Skeletal muscle cell (primary cell): ENCODE measurements around the gene BCLAF3.

Experiments
- DNase-seq: peaks from one replicate; pipeline ENCODE4 v3.0.0-alpha.2; 2010; ENCODE audit warnings: low read depth
- H3K4me3 ChIP-seq: 2 replicates; pipeline ENCODE4 v1.5.1; 2011; ENCODE audit warnings: low read depth, mild to moderate bottlenecking, control low read depth, low read length, moderate library complexity

The BCLAF3 gene

DNA sequence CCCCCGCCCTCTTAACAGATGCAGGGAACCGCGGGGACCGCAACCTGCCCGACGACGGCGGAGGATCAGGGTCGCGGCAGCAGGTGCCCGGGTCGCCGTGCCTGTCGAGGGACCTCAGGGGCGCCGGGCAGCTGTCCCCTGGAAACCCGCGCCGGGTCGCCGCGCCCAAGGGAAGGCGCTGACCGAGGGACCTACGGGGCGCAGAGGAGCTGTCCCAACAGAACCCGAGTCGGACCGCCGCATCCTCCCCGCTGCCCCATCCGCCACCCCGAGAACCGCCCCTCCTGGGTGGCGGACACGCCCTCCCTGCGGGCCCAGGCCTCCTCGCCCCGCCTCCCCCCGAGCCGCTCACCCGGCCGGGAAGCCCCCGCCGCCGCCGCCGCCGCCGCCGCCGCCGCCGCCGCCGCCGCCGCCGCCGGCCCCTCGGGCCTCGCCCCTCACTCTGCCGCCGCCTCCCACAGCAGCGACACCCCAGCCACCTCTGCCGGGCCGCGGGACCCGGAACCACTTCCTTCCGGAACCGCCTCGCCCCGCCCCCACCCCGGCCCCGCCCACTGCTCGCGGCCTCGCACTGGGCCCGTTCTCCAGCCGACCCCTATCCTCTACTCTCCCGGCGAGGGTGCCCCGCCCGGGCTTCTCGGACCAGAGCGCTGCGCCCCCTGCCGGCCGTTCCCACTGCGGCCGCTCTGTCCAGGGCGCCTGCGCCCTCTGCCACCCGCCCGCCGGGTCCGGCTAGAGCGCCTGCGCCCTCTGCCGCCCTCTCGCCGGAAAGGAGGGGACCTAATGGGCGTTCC is at the start of gene BCLAF3:
Gene BCLAF3 (minus strand): TSS at position 506 of the 794 bp plus-strand sequence. CDS start 20,797 bp downstream, outside the sequence.
- peak; percentile 53 for DNase-seq
- peak within 1 kb of the TSS; percentile 69 for H3K4me3 ChIP-seq

GRCh38 chrX:20038966-20039365 is 48.1 kb upstream of the BCLAF3 start:
- H3K4me3 ChIP-seq = no peak overlapping the region
- DNase-seq = no peak

DNA sequence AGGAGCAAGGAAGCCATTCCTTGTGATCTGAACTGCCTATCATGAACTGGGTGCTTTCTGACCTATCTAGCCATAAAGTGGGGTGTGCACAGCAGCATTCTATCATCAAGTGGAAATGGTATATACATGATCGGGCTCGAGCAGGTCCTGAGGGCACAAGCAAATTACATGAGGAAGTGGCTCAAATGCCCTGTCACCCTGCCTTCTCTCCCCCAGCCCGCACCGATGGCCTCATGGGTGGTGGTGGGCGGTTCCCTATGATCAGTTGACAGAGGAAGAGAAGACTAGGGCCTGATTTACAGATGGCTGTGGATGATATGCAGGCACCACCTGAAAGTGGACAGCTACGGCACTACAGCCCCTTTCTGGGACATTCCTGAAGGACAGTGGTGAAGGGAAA is 46.3 kb upstream of the BCLAF3 start:
- no peak overlapping the region for H3K4me3 ChIP-seq
- DNase-seq = no peak

DNA sequence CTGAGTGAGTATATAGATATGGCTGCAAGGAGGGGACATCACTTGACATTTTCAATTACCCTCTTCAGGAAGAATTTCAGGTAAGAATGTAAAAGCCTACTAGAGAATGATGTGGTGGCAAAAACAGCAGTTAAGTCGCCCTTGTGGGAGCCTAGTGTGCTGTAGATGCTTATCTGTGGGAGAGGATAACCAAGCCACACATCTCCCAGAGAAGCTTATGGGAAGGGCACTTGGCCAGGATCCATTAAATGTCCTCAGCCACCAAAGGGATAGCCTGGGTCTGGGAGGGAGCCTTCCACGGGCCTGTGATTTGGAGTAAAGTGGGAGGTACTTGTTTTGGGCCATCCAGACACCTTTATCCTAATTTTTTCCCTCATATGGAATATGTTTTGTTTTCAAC is 41.3 kb upstream of the BCLAF3 start:
- DNase-seq = no peak
- H3K4me3 ChIP-seq = no peak overlapping the region

GRCh38 chrX:20029728-20030127 is 38.9 kb upstream of the BCLAF3 start:
- DNase-seq = no peak
- H3K4me3 ChIP-seq = no peak overlapping the region

GRCh38 chrX:20028588-20028987 is 37.7 kb upstream of the BCLAF3 start:
- DNase-seq = no peak
- H3K4me3 ChIP-seq = no peak overlapping the region

- DNase-seq = no peak
Measured at GRCh38 chrX:20026278-20026677, 35.4 kb upstream of the BCLAF3 start.

DNA sequence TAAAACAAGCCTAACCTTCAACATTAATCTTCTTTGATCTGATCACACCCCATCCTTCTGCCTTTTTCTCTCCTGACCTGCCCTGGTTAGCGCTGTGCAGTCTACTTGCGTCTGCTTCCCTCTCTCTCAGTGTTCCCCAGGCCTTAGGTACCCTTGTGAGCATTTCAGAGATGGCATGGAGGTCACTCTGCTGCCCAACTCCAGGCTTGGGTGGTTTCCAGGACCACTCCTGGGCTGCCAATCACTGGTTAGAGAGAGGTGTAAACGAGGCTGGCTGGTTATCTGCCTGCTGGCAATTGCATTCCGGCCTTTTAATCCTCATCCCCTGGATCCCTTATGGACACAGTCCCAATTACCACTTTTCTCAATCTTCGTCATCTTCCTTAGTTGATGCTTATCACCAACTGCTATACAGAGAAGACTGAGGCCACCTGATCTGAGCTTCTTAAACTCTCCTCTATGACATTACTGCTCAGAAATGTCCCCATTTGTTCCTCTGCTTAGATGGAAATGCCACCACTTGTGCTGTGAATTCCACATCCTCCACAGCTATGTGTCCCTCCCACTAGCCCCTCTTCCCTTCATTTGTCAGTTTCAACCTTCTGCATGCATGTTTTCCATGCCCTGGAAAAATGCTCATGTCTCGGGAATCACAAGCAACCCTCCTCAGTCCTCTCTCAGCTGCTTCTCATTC is 29.0 kb upstream of the BCLAF3 start:
- no peak overlapping the region for H3K4me3 ChIP-seq
- DNase-seq = no peak

More at GRCh38 chrX:20026278-20026677, 35.4 kb upstream of the BCLAF3 start:
- H3K4me3 ChIP-seq = no peak overlapping the region

GRCh38 chrX:20016616-20016945 is 25.7 kb upstream of the BCLAF3 start:
- DNase-seq = no peak
- no peak overlapping the region for H3K4me3 ChIP-seq

- no peak overlapping the region for H3K4me3 ChIP-seq
- DNase-seq = peak; percentile 37
Measured at GRCh38 chrX:20015945-20016615, 25.2 kb upstream of the BCLAF3 start.

- H3K4me3 ChIP-seq = no peak overlapping the region
Measured at GRCh38 chrX:20015422-20015821, 24.6 kb upstream of the BCLAF3 start.

DNA sequence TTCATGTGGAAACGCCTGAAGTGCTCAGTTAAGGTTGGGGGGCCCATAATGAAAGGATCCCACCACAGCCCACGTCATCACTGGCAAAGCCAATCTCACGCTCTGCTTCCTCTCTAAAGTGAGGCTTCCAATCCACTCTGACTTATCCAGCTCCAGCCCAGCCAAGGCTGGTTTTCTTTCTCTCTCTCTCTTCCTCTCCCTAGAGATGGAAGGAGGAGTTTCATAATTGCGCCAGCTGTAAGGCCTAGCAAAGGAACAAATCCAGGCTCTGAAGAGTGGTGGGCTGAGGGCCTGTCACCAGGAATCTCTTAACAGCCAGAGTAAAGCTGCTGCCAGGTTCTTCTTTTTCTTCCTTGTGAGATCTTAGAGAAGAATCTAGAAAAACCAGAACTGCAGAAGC is 20.7 kb upstream of the BCLAF3 start:
- DNase-seq = no peak
- no peak overlapping the region for H3K4me3 ChIP-seq

More at GRCh38 chrX:20015422-20015821, 24.6 kb upstream of the BCLAF3 start:
- no peak for DNase-seq

DNA sequence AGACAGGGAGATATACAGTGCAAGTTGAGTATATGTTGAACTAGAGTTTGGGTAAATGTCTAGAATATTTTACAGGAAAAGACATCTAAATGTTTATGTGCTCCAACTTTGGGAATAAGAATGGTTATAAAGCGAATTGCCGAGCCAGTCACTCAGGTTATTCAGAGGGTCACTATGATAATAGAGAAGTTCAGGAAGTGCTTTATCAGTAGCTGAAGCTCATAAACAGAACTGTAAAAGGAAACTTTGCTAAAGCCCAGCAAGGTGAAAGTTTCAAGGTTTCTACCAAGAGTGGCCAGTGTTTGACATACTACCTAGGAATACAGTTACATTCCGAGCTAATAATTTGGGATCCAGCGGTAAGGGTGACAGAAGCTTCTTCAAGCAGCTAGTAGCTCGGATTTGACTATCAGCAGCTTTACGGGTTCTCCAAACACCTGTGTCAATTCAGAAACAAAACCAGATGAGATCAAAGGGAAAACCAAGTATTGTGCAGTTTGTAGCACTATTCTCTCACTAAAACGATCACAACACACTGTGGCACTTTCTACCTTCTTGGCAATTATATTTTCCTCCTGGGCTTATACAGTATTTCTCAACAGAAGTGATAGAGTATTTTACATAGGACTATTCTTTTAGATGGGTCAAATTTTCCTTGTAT is 17.2 kb upstream of the BCLAF3 start:
- no peak overlapping the region for H3K4me3 ChIP-seq
- DNase-seq = no peak

DNA sequence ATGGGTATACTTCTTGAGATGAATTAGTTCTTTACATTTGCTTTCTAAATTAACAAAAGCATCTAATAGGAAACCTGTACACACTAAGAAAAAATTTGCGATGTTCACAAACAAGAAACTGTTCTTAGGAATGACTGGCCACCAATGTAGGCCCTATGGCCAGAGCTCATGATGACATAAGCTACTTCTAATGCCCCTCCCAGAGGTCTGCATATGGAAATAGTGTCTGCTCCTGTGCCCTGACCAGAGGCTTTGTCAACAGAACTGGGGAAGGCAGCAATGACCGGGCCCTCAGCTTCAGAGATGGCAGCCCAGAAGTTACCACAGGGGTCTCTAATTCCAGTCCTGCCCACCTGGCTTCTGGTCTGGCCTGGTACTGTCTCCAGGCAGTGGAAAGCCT is 15.0 kb upstream of the BCLAF3 start:
- no peak overlapping the region for H3K4me3 ChIP-seq
- DNase-seq = no peak

GRCh38 chrX:20001588-20001987 is 10.7 kb upstream of the BCLAF3 start:
- H3K4me3 ChIP-seq = no peak overlapping the region
- DNase-seq = no peak

GRCh38 chrX:19991350-19991718 is 473 bp upstream of the BCLAF3 start:
- DNase-seq = no peak
- H3K4me3 ChIP-seq = peak overlapping the region; percentile 30

- H3K4me3 ChIP-seq = peak overlapping the region; percentile 69
- DNase-seq = no peak
Measured at GRCh38 chrX:19990151-19990555, 708 bp downstream of the BCLAF3 start.

DNA sequence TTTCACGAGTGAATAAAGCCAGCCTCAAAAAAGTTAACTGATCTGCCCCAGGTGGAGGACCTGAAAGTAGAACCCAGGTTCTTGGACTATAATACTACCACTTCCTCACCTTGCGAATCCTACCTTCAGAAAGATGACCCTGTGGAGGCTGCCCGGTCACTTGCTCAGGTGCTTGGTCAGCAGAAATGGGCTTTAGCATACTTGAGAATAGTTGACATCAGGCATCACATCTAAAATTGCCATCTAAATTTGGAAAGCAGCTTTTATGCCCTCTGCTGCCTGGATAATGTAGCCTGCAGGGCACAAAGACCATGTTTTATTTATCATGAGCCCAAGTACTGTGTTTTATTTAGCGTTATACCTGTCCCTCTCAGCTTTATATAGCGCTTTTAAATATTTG is 3.0 kb downstream of the BCLAF3 start:
- H3K4me3 ChIP-seq = no peak overlapping the region
- no peak for DNase-seq

GRCh38 chrX:19986531-19986930 is 4.3 kb downstream of the BCLAF3 start:
- no peak for DNase-seq
- no peak overlapping the region for H3K4me3 ChIP-seq

- H3K4me3 ChIP-seq = no peak overlapping the region
- no peak for DNase-seq
Measured at GRCh38 chrX:19981947-19982346, 8.9 kb downstream of the BCLAF3 start.
